LNCaP clone FGC (cell line): ENCODE results near the gene SIGLEC12.

ENCODE experiments used
- DNase-seq: peaks from one replicate; pipeline ENCODE4 v3.0.0-alpha.2; 2011; ENCODE audit warnings: low read depth
- H3K4me3 ChIP-seq: 2 replicates; pipeline ENCODE4 v1.5.1; 2011; ENCODE audit warnings: mild to moderate bottlenecking, low read depth, low read length, control low read depth
- CTCF ChIP-seq: IDR thresholded peaks from 2 replicates; pipeline ENCODE4 v1.5.1; 2012; ENCODE audit warnings: mild to moderate bottlenecking; ENCODE audit not compliant: control insufficient read depth, insufficient read depth; ENCODE audit errors: extremely low read depth

Gene SIGLEC12

GRCh38 chr19:51546650-51547396 lies 45.2 kb upstream of the SIGLEC12 start:
- no peak overlapping the region for H3K4me3 ChIP-seq
- no peak for TF ChIP-seq CTCF
- DNase-seq, result no peak

GRCh38 chr19:51546107-51546649 lies 44.6 kb upstream of the SIGLEC12 start:
- no peak for TF ChIP-seq CTCF
- DNase-seq, result no peak
- H3K4me3 ChIP-seq, result no peak overlapping the region

- TF ChIP-seq CTCF, result no peak
- H3K4me3 ChIP-seq, result no peak overlapping the region
- no peak for DNase-seq
Measured at GRCh38 chr19:51544038-51544437, 42.4 kb upstream of the SIGLEC12 start.

- no peak overlapping the region for H3K4me3 ChIP-seq
- DNase-seq, result no peak
- TF ChIP-seq CTCF, result no peak
Measured at GRCh38 chr19:51542699-51543098, 41.1 kb upstream of the SIGLEC12 start.

GRCh38 chr19:51541458-51542357 lies 40.1 kb upstream of the SIGLEC12 start:
- no peak for TF ChIP-seq CTCF
- H3K4me3 ChIP-seq, result no peak overlapping the region
- no peak for DNase-seq

GRCh38 chr19:51539821-51540366 lies 38.3 kb upstream of the SIGLEC12 start:
- no peak for TF ChIP-seq CTCF
- no peak for DNase-seq
- H3K4me3 ChIP-seq, result no peak overlapping the region
